ENCODE measurements around the gene STX1B.
A peak's percentile ranks its signal among the peaks of the same experiment; 100 is the strongest.

STX1B gene

DNA sequence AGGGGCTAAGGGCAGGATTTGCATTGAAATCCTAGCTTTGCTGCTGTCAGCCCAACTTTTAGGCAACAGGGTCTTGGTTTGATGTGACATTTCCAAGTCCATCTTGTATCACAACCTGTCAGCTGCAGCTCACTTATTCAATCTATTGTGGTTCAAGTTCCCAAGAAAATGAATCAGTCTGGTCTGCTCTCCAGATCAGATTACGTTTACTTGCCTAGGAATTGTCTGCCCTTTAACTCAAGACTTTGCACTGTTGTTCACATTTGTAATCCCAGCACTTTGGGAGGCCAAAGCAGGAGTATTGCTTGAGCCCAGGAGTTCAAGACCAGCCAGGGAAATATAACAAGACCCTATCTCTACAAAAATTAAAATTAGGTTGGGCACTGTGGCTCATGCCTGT, 32.9 kb upstream of the STX1B start:
- H3K27me3 ChIP-seq: no peaks in the 10 kb centered on the region
- peaks cover 0 to under 1% of the 10 kb centered on the region in 2 experiments for H3K4me1 ChIP-seq (ENCODE audit: control insufficient read depth in 1 of 2, insufficient read depth in 1 of 2, low read depth in 1 of 2, low read length in 1 of 2)
- no peak overlapping the region for H3K27ac ChIP-seq
- H3K4me3 ChIP-seq (ENCODE audit: low read depth in 1 of 2, low read length in 1 of 2): no peak overlapping the region
- peaks cover 52% of the 10 kb centered on the region for H3K36me3 ChIP-seq
- no peak for TF ChIP-seq CTCF (IDR thresholded peaks at IDR 0.05)
- H3K9me3 ChIP-seq: no peaks in the 10 kb centered on the region

DNA sequence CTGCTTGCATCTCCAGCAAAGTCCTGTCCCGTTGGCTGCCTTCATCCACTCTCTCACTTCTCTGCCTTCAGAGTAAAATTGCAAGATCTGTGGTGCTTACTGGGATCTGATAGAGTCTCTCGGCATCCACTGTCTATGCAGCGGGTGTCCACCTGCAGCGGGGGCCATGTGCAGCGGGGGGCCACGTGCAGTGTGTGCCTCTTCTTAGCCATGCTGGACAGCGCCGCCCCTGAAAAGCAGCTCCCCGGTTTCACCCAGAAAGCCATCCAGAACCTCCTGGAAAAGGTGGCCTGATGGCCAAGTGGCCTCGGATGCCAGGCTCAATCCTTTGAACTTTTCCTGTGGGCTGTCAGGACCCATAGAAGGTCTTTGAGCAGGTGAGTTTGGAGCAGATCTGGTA, 32.4 kb upstream of the STX1B start:
- H3K4me1 ChIP-seq (ENCODE audit: control insufficient read depth in 1 of 2, insufficient read depth in 1 of 2, low read depth in 1 of 2, low read length in 1 of 2): no peaks in the 10 kb centered on the region
- H3K27ac ChIP-seq: no peak overlapping the region
- no peak overlapping the region for H3K4me3 ChIP-seq (ENCODE audit: low read depth in 1 of 2, low read length in 1 of 2)
- peaks cover 57% of the 10 kb centered on the region for H3K36me3 ChIP-seq
- H3K27me3 ChIP-seq: no peaks in the 10 kb centered on the region
- H3K9me3 ChIP-seq: no peaks in the 10 kb centered on the region
- TF ChIP-seq CTCF (IDR thresholded peaks at IDR 0.05): no peak

DNA sequence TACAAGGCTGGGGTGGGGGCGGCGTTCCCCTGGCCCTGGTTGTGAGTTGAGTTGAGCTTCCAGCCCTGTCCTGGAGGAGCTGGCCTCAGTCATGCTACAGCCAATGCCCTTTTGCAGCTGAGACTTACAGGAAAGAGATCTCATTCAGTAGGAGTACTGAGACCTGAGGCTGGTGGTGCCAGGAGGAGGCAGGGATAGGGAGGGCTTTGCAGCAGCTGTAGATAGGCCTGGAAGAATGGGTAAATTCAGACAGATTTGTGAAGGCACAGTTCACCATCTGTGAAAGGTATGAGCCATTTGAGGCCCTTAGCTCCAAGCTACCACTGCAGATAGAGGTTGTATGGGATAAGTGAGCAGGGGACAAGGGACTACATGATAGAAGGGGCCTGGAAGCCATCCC, 28.6 kb upstream of the STX1B start:
- Histone ChIP-seq H3K36me3 (peaks cover 70% of the 10 kb centered on the region), H3K4me3 (ENCODE audit: low read depth in 1 of 2, low read length in 1 of 2) (no peak overlapping the region), H3K27ac (no peak overlapping the region), H3K27me3 (no peaks in the 10 kb centered on the region), H3K4me1 (ENCODE audit: control insufficient read depth in 1 of 2, insufficient read depth in 1 of 2, low read depth in 1 of 2, low read length in 1 of 2) (peaks cover 13 to 26% of the 10 kb centered on the region in 2 experiments), H3K9me3 (no peaks in the 10 kb centered on the region)
- no peak for TF ChIP-seq CTCF (IDR thresholded peaks at IDR 0.05)

DNA sequence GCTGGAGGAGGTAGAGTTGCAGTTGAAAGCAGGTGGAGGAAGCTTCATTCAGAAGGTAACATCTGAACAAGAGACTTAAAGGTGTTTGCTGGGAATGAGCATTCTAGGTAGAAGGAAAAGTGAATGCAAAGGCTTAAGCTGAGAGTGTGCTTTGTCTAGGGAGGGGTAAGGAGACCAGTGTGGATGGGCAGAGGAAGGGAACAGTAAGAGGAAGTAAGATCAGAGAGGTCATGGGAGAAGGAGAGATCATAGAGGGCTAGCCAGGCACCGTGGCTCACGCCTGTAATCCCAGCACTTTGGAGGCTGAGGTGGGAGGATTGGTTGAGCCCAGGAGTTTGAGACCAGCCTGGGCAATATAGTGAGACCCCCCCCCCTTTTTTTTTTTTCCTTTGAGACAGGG, 26.3 kb upstream of the STX1B start:
- Histone ChIP-seq H3K9me3 (no peaks in the 10 kb centered on the region), H3K27me3 (no peaks in the 10 kb centered on the region), H3K27ac (peak overlapping the region; percentile 92), H3K36me3 (peaks cover 49% of the 10 kb centered on the region), H3K4me1 (ENCODE audit: control insufficient read depth in 1 of 2, insufficient read depth in 1 of 2, low read depth in 1 of 2, low read length in 1 of 2) (peaks cover 20 to 33% of the 10 kb centered on the region in 2 experiments), H3K4me3 (ENCODE audit: low read depth in 1 of 2, low read length in 1 of 2) (no peak overlapping the region)
- no peak for TF ChIP-seq CTCF (IDR thresholded peaks at IDR 0.05)

- H3K36me3 ChIP-seq: peaks cover 23% of the 10 kb centered on the region
- H3K4me1 ChIP-seq (ENCODE audit: control insufficient read depth in 1 of 2, insufficient read depth in 1 of 2, low read depth in 1 of 2, low read length in 1 of 2): peaks cover 20 to 33% of the 10 kb centered on the region in 2 experiments
Measured at GRCh38 chr16:31033709-31034492, 23.5 kb upstream of the STX1B start.

More at GRCh38 chr16:31033709-31034492, 23.5 kb upstream of the STX1B start:
- TF ChIP-seq CTCF (IDR thresholded peaks at IDR 0.05): no peak
- Histone ChIP-seq H3K27me3 (no peaks in the 10 kb centered on the region), H3K4me3 (ENCODE audit: low read depth in 1 of 2, low read length in 1 of 2) (peak overlapping the region; percentile 74 to 99), H3K27ac (peak overlapping the region; percentile 92), H3K9me3 (no peaks in the 10 kb centered on the region)
